Measurements from ENCODE around the gene SLC26A5.

Gene SLC26A5

DNA sequence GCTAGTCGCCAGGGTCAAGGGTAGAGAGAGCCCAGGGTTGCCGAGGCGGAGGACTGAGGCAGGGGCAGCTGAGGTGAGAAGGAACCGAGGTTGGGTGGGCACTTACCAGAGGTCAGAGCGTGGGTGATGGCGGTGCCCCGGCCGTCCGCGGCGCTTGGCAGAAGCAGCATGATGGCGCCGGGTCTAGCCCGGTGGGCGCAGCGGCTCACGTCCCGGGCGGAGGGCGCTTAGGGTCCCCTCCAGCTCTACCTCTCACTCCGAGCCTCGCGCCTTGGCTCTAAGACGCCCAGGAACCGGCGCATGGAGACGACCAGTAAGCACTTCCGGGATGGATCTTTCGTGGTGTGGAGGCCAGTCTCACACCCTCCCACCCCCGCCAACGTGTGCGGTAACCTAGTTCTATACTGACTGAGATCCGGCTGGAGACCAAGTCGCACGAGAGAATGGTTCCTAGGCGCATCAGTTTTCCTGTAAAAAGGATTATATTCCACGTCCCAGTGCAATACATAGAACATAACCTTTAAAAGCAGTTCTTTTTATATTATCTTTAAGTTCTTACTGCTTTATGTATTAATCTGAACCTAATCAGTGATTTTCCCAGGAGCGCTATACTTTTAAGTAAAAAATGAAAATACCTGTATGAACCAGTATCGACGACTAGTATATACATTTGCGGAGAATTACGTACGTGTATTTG, 101.4 kb downstream of the SLC26A5 start, which contains the start of gene DNAJC2:
Gene DNAJC2 (minus strand): TSS at position 315 of the 697 bp plus-strand sequence. CDS start 145 bp downstream, at position 170.
- TF ChIP-seq ZNF274 (IDR thresholded peaks at IDR 0.05; ENCODE audit: low read depth, low read length), result no peak

DNA sequence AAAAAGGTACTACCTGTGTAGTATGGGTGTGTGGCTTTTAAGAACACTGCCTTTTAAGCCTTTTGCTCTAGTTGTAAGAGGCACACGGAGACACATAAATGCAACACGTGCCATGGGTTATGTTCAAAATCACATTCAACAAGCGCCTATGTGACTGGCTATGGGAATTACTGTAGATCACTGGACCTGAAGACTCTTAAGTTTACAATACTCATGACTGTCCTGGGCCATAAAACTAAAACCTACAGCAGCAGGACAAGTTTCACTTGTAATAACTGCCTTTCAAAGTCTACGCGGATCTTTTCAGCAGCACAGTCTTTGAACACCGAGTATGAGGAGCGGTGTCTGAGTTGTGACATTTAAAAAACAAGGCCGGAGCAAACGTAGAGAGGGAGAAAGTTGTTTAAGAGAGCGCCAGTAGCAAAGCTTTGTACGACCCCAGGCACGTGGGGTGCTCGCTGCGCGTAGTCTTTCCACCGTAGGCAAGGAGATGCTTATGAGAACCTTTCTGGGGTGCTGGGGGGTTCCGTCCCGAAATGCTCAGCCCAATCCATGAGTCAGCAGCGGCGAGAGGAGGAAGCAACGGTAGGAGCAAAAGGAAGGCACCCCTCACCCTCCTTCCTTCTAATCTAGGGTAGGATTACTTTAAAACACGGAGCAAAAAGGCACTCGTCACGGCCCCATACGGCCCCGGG, 102.1 kb downstream of the SLC26A5 start:
- peak overlapping the region; percentile 82 for H3K4me3 ChIP-seq (ENCODE audit: low read length)
- no peak for TF ChIP-seq ZNF274 (IDR thresholded peaks at IDR 0.05; ENCODE audit: low read depth, low read length)

More for the DNA sequence above, 101.4 kb downstream of the SLC26A5 start, which contains the start of gene DNAJC2:
- H3K4me3 ChIP-seq (ENCODE audit: low read length), result peak within 1 kb of the TSS; percentile 82

DNA sequence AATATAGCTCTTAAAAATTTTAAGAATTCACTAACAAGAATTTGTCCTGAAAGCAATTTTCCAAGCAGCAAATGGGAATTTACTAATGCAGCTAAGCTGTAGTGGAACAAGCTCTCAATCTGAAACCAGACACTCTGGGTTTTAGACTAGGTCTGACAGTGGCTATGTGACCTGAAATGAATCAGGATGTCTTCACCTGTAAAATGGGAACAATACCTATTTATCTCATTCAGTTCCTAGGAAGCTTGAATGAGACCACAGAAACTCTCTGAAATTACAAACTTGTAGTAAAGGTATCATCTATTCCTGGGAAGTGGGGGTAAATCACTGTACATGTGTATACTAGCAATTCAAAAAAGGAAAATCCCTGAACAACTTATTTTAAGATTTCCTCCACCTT, 102.7 kb downstream of the SLC26A5 start:
- H3K4me3 ChIP-seq (ENCODE audit: low read length), result peak overlapping the region; percentile 82
- TF ChIP-seq ZNF274 (IDR thresholded peaks at IDR 0.05; ENCODE audit: low read depth, low read length), result no peak

DNA sequence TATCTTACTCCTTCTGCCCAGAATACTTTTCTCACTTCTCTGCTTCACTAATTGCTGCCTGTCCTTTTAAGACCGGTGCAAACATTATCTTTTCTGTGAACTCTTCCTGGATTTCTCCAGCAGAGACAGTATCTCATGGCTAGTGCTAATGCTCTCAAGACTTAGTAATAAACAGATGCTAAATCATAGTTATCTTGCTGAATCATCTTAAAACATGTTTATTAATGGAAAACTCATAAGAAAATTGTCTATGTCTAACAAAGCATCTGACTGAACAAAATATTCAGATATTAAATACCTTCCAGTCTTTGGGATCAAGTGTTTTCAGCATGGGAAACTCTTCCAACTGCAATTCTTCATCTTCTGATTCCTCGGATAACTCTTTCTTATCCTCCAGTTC, 104.5 kb downstream of the SLC26A5 start:
- H3K4me3 ChIP-seq (ENCODE audit: low read length), result no peak overlapping the region
- TF ChIP-seq ZNF274 (IDR thresholded peaks at IDR 0.05; ENCODE audit: low read depth, low read length), result no peak

DNA sequence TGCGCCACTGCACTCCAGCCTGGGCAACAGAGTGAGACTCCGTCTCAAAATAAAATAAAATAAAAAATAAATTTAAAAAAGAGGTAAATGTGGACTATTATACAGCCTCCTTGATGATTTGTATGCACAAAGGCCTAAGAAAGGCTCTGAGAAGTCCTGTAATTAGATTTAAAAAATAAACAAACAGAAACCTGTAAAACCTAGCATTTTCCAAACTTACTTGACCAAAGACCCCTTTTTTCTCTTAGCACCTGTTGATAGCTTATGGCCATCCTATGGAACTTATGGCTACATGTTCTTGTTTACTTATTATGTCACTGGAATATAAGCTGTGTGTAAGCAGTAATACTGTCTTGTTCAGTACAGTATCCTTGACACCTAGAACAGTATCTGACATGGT, 107.1 kb downstream of the SLC26A5 start:
- no peak overlapping the region for H3K4me3 ChIP-seq (ENCODE audit: low read length)
- TF ChIP-seq ZNF274 (IDR thresholded peaks at IDR 0.05; ENCODE audit: low read depth, low read length), result no peak

DNA sequence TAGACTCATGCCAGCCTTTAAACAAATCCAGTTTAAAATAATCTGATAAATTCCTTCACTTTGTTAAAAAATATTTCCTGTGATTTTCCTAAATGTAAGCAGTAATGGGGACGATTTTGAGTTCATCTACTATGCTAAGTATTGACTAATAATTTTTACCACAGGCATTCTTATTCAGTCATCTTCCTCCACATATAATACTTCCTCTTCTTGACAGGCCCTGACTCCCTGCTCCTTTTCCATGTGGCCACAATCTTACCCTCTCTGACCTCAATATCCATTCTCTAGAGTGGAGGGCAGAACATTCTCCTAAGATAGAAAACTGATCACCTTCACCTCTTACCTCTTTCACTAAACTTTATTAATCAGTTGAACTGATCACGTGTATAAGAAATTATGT, 109.2 kb downstream of the SLC26A5 start:
- no peak overlapping the region for H3K4me3 ChIP-seq (ENCODE audit: low read length)
- no peak for TF ChIP-seq ZNF274 (IDR thresholded peaks at IDR 0.05; ENCODE audit: low read depth, low read length)

DNA sequence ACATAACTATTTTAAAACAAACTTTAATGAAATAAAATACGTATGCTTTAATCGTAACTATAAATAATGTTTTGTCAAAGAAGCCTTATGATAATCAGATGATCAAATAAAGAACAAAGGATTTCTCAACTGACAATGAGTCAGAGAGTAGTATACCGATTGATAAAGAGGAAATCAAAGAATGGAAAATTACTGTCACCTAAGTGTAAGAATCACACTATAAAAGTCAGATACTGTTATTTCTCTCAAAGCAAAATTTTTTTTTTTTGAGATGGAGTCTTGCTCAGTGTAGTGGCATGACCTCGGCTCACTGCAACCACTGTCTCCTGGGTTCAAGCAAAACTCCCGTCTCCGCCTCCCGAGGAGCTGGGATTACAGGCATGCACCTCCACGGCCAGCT, 120.3 kb downstream of the SLC26A5 start:
- no peak for TF ChIP-seq ZNF274 (IDR thresholded peaks at IDR 0.05; ENCODE audit: low read depth, low read length)
- H3K4me3 ChIP-seq (ENCODE audit: low read length), result no peak overlapping the region

Measured in GM08714 (cell line).